Esophagus muscularis mucosa (tissue), 4 donors: ENCODE measurements around the gene WDR59. TPM values are rescaled to one million over a fixed set of nuclear protein-coding genes. Genes with fewer than 3 reads are reported as not detected.

Experiments
- DNase-seq: peaks from one replicate; pipeline ENCODE4 v3.0.0-alpha.2; 2017; ENCODE audit errors: extremely low spot score
- H3K27ac ChIP-seq, 4 donors: fragments of 200-600 bp; sonication (generic); replicated peaks in 1 of 4; 1 replicate in 3 of 4; 2 replicates in 1 of 4; pipeline ENCODE4 v1.5.1; 2016 to 2019; ENCODE audit warnings: mild to moderate bottlenecking in 1 of 4
- H3K27me3 ChIP-seq, 4 donors: fragments of 200-600 bp; sonication (generic); one replicate each; pipeline versions ENCODE4 v1.5.1 to v1.6.0; 2016 to 2019
- H3K36me3 ChIP-seq, 4 donors: fragments of 200-600 bp; sonication (generic); one replicate each; pipeline ENCODE4 v1.5.1; 2016 to 2019
- H3K4me1 ChIP-seq, 4 donors: fragments of 200-600 bp; sonication (generic); one replicate each; pipeline ENCODE4 v1.5.1; 2016 to 2019
- H3K4me3 ChIP-seq, 4 donors: fragments of 200-600 bp; sonication (generic); 1 replicate in 2 of 4; 2 replicates in 2 of 4; pipeline ENCODE4 v1.5.1; 2016 to 2019; ENCODE audit warnings: mild to moderate bottlenecking in 4 of 4, moderate library complexity in 1 of 4
- H3K9me3 ChIP-seq, 4 donors: fragments of 200-600 bp; sonication (generic); 1 replicate in 3 of 4; 2 replicates in 1 of 4; pipeline ENCODE4 v1.5.1; 2016 to 2019
- EP300 ChIP-seq: sonication (generic); formaldehyde crosslinking; IDR thresholded peaks from one replicate; pipeline ENCODE4 v1.6.1; 2017; ENCODE audit warnings: antibody characterized with exemption
- POLR2A ChIP-seq: fragments of 450-650 bp; IDR thresholded peaks from one replicate; pipeline ENCODE4 v1.6.1; 2017; ENCODE audit warnings: antibody characterized with exemption, moderate library complexity, mild to moderate bottlenecking, low read depth
- POLR2AphosphoS5 ChIP-seq, 2 donors: sonication (generic); formaldehyde crosslinking; IDR thresholded peaks; one replicate each; pipeline ENCODE4 v1.6.1; 2017; ENCODE audit warnings: antibody characterized with exemption in 2 of 2
- WGBS: methylation state at CpG from one replicate; pipeline ENCODE4 v1.1.5; 2018; 5-methylcytosine and 5-hydroxymethylcytosine counted together
- intact Hi-C: fragments of 100-400 bp; cut with DNase I; formaldehyde crosslinking; loops from one replicate; pipeline ENCODE4 v1.15.1; 2023
- total RNA-seq, 4 donors: library from RNA; depleted of rRNA; stranded (reverse); fragments of >200 nt; gene quantifications; one replicate each; pipeline versions ENCODE4 v1.1.0 to v1.2.1, GENCODE V29; 2016
- TF ChIP-seq, protein P1 (sequence below), 3 experiments: fragments of 200-600 bp in 2 of 3; fragments of 450-650 bp in 1 of 3; sonication (generic) in 2 of 3; IDR thresholded peaks; one replicate each; pipeline ENCODE4 v1.5.1; 2017 to 2019; ENCODE audit warnings: antibody characterized with exemption in 3 of 3, mild to moderate bottlenecking in 2 of 3, moderate library complexity in 1 of 3

Gene WDR59
- total RNA-seq, 4 donors from 2014 or later = 15.7 to 27.2 (median 18.6) TPM

GRCh38 chr16:74829637-74830036, 155.3 kb downstream of the WDR59 start:
- Histone ChIP-seq H3K4me3 (no peak overlapping the region), H3K4me1 (no peaks in the 10 kb centered on the region), H3K36me3 (no peaks in the 10 kb centered on the region), H3K9me3 (peaks cover 0 to 20% (median 10%) of the 10 kb centered on the region in 4 donors), H3K27ac (no peak overlapping the region), H3K27me3 (no peaks in the 10 kb centered on the region)
- TF ChIP-seq POLR2AphosphoS5 (IDR thresholded peaks at IDR 0.05) (no peak), EP300 (no peak), POLR2A (no peak)
- TF ChIP-seq, protein P1, sequence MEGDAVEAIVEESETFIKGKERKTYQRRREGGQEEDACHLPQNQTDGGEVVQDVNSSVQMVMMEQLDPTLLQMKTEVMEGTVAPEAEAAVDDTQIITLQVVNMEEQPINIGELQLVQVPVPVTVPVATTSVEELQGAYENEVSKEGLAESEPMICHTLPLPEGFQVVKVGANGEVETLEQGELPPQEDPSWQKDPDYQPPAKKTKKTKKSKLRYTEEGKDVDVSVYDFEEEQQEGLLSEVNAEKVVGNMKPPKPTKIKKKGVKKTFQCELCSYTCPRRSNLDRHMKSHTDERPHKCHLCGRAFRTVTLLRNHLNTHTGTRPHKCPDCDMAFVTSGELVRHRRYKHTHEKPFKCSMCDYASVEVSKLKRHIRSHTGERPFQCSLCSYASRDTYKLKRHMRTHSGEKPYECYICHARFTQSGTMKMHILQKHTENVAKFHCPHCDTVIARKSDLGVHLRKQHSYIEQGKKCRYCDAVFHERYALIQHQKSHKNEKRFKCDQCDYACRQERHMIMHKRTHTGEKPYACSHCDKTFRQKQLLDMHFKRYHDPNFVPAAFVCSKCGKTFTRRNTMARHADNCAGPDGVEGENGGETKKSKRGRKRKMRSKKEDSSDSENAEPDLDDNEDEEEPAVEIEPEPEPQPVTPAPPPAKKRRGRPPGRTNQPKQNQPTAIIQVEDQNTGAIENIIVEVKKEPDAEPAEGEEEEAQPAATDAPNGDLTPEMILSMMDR (IDR thresholded peaks at IDR 0.05) = no peak
- intact Hi-C loops = no loop called here
- WGBS = 92% methylated on average over 5 of the region's 5 CpGs
- no peak for DNase-seq

- no peak overlapping the region for H3K27ac ChIP-seq
- WGBS = 59% methylated on average over 5 of the region's 5 CpGs
- H3K36me3 ChIP-seq = no peaks in the 10 kb centered on the region
- H3K4me1 ChIP-seq = no peaks in the 10 kb centered on the region
- TF ChIP-seq POLR2AphosphoS5 (IDR thresholded peaks at IDR 0.05) (no peak), EP300 (no peak), POLR2A (no peak)
- TF ChIP-seq, protein P1 (IDR thresholded peaks at IDR 0.05) = no peak
- intact Hi-C loops = no loop called here
- H3K27me3 ChIP-seq = no peaks in the 10 kb centered on the region
- H3K9me3 ChIP-seq = peaks cover 0 to 20% (median 10%) of the 10 kb centered on the region in 4 donors
- DNase-seq = peak; percentile 81
- no peak overlapping the region for H3K4me3 ChIP-seq
These were observed 159.0 kb downstream of the WDR59 start for GRCh38 chr16:74825941-74826340.

GRCh38 chr16:74825016-74825415, 159.9 kb downstream of the WDR59 start:
- TF ChIP-seq POLR2A = no peak
- TF ChIP-seq EP300 = no peak
- TF ChIP-seq, protein P1 (IDR thresholded peaks at IDR 0.05) = no peak
- no peak for TF ChIP-seq POLR2AphosphoS5 (IDR thresholded peaks at IDR 0.05)
- Histone ChIP-seq H3K4me1 (no peaks in the 10 kb centered on the region), H3K27me3 (no peaks in the 10 kb centered on the region), H3K4me3 (no peak overlapping the region), H3K27ac (no peak overlapping the region), H3K36me3 (no peaks in the 10 kb centered on the region), H3K9me3 (peaks cover 0 to 24% (median 10%) of the 10 kb centered on the region in 4 donors)
- 93% methylated on average over 3 of the region's 3 CpGs for WGBS
- intact Hi-C loops = no loop called here
- DNase-seq = peak; percentile 45

Other genes starting within 250 kb of the WDR59 start
- gene FA2H, start 210.3 kb downstream of the WDR59 start, total RNA-seq = under 1 TPM in 3 of 4 donors, not detected in 1; 0.50 to 0.92 (median 0.52) TPM
- 10 to 100 TPM; 18.2 to 28.3 (median 23.6) TPM for gene ZNRF1, start 13.9 kb upstream of the WDR59 start, total RNA-seq
- 10 to 100 TPM in 2 of 4 donors, 1 to 10 TPM in 2; 6.7 to 13.2 (median 8.7) TPM for gene LDHD, start 131.7 kb upstream of the WDR59 start, total RNA-seq
- gene ZFP1, start 163.4 kb upstream of the WDR59 start, total RNA-seq = 10 to 100 TPM in 3 of 4 donors, 1 to 10 TPM in 1; 8.4 to 17.4 (median 12.0) TPM
- gene CTRB2, start 222.0 kb upstream of the WDR59 start, total RNA-seq = not detected
- not detected for gene CTRB1, start 233.9 kb upstream of the WDR59 start, total RNA-seq